Parathyroid adenoma (tissue), 2 donors: Measurements from ENCODE around the gene ARNT2.

Source experiments
- H2AFZ ChIP-seq: fragments of 300-600 bp; sonication (generic); one replicate; pipeline ENCODE4 v1.7.0; 2017; ENCODE audit warnings: antibody characterized with exemption, mild to moderate bottlenecking
- H3K27ac ChIP-seq: fragments of 300-600 bp; sonication (generic); one replicate; pipeline ENCODE4 v1.7.0; 2017
- H3K27me3 ChIP-seq: fragments of 300-600 bp; sonication (generic); one replicate; pipeline ENCODE4 v1.7.0; 2017; ENCODE audit warnings: low read length; ENCODE audit not compliant: control insufficient read depth, insufficient read depth
- H3K36me3 ChIP-seq: fragments of 300-600 bp; sonication (generic); one replicate; pipeline ENCODE4 v1.7.0; 2017; ENCODE audit warnings: low read length; ENCODE audit not compliant: control insufficient read depth, insufficient read depth
- H3K4me1 ChIP-seq: fragments of 300-600 bp; sonication (generic); one replicate; pipeline ENCODE4 v1.7.0; 2017; ENCODE audit warnings: control low read depth
- H3K4me2 ChIP-seq: fragments of 300-600 bp; sonication (generic); one replicate; pipeline ENCODE4 v1.7.0; 2017; ENCODE audit warnings: low read length
- H3K4me3 ChIP-seq: fragments of 300-600 bp; sonication (generic); one replicate; pipeline ENCODE4 v1.7.0; 2017; ENCODE audit warnings: low read depth, low read length
- H3K79me2 ChIP-seq: fragments of 300-600 bp; sonication (generic); one replicate; pipeline ENCODE4 v1.7.0; 2017; ENCODE audit warnings: control low read depth
- H3K9ac ChIP-seq: fragments of 300-600 bp; sonication (generic); one replicate; pipeline ENCODE4 v1.7.0; 2017; ENCODE audit warnings: mild to moderate bottlenecking
- H3K9me3 ChIP-seq: fragments of 300-600 bp; sonication (generic); one replicate; pipeline ENCODE4 v1.7.0; 2017; ENCODE audit warnings: low read length; ENCODE audit not compliant: control insufficient read depth
- TF ChIP-seq, protein P1 (sequence below): fragments of 300-600 bp; sonication (generic); IDR thresholded peaks from one replicate; pipeline ENCODE4 v1.7.0; 2017; ENCODE audit warnings: antibody characterized with exemption, mild to moderate bottlenecking
- donor health status: primary hyperparathyroidism.

ARNT2 gene

GRCh38 chr15:80455668-80456442, 51.7 kb downstream of the ARNT2 start:
- H3K9me3 ChIP-seq = no peaks in the 10 kb centered on the region
- H3K79me2 ChIP-seq = no peaks in the 10 kb centered on the region
- H3K4me2 ChIP-seq = no peak overlapping the region
- H3K27me3 ChIP-seq = no peaks in the 10 kb centered on the region
- no peaks in the 10 kb centered on the region for H3K36me3 ChIP-seq
- H2AFZ ChIP-seq = no peak overlapping the region
- no peak overlapping the region for H3K27ac ChIP-seq
- TF ChIP-seq, protein P1, sequence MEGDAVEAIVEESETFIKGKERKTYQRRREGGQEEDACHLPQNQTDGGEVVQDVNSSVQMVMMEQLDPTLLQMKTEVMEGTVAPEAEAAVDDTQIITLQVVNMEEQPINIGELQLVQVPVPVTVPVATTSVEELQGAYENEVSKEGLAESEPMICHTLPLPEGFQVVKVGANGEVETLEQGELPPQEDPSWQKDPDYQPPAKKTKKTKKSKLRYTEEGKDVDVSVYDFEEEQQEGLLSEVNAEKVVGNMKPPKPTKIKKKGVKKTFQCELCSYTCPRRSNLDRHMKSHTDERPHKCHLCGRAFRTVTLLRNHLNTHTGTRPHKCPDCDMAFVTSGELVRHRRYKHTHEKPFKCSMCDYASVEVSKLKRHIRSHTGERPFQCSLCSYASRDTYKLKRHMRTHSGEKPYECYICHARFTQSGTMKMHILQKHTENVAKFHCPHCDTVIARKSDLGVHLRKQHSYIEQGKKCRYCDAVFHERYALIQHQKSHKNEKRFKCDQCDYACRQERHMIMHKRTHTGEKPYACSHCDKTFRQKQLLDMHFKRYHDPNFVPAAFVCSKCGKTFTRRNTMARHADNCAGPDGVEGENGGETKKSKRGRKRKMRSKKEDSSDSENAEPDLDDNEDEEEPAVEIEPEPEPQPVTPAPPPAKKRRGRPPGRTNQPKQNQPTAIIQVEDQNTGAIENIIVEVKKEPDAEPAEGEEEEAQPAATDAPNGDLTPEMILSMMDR = peak; percentile 75
- H3K4me1 ChIP-seq = no peaks in the 10 kb centered on the region
- no peak overlapping the region for H3K9ac ChIP-seq
- no peak overlapping the region for H3K4me3 ChIP-seq

- Histone ChIP-seq H3K4me3 (no peak overlapping the region), H3K9ac (no peak overlapping the region), H3K36me3 (no peaks in the 10 kb centered on the region), H3K9me3 (no peaks in the 10 kb centered on the region), H3K4me1 (no peaks in the 10 kb centered on the region), H2AFZ (no peak overlapping the region), H3K27ac (no peak overlapping the region), H3K79me2 (no peaks in the 10 kb centered on the region), H3K27me3 (no peaks in the 10 kb centered on the region), H3K4me2 (no peak overlapping the region)
- TF ChIP-seq, protein P1 = no peak
Observed at GRCh38 chr15:80456517-80457492, 52.6 kb downstream of the ARNT2 start.

GRCh38 chr15:80457896-80458295, 53.7 kb downstream of the ARNT2 start:
- Histone ChIP-seq H3K36me3 (no peaks in the 10 kb centered on the region), H3K9me3 (no peaks in the 10 kb centered on the region), H3K4me2 (no peak overlapping the region), H2AFZ (no peak overlapping the region), H3K27ac (no peak overlapping the region), H3K9ac (no peak overlapping the region), H3K79me2 (no peaks in the 10 kb centered on the region), H3K4me3 (no peak overlapping the region), H3K27me3 (no peaks in the 10 kb centered on the region), H3K4me1 (no peaks in the 10 kb centered on the region)
- TF ChIP-seq, protein P1 = no peak

DNA sequence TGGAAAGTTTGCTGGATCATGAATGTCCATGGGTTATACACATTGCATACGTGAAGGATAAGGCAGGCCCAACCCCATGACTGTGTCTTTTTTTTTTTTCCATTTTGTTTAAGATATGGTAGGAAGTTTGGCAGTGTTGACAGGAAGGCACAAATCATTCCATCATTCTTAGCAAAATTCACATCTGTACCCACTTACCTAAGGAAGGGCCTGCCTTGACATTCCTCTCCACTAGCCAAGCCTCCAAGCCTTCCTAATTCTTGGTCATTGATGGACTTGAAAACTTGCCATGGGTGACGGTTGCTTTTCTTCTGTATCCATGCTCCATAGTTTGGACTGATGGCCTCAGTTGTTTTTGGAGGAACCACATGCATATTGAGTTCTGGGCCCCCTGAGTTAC, 54.4 kb downstream of the ARNT2 start:
- H3K4me2 ChIP-seq = no peak overlapping the region
- no peak overlapping the region for H3K9ac ChIP-seq
- H3K27ac ChIP-seq = no peak overlapping the region
- no peaks in the 10 kb centered on the region for H3K9me3 ChIP-seq
- no peaks in the 10 kb centered on the region for H3K27me3 ChIP-seq
- no peak overlapping the region for H2AFZ ChIP-seq
- no peak overlapping the region for H3K4me3 ChIP-seq
- TF ChIP-seq, protein P1 = no peak
- no peaks in the 10 kb centered on the region for H3K79me2 ChIP-seq
- H3K4me1 ChIP-seq = no peaks in the 10 kb centered on the region
- H3K36me3 ChIP-seq = no peaks in the 10 kb centered on the region
